Hematopoietic multipotent progenitor cell (in vitro differentiated cells): ENCODE results near the gene GLOD4. TPM values are rescaled to one million over a fixed set of nuclear protein-coding genes. Genes with fewer than 3 reads are reported as not detected.
"Not testable (repeated sequence)": the region's sequence is repeated elsewhere in the genome, so short reads cannot be mapped to it uniquely, and the experiment has no call there.

ENCODE experiments used
- DNase-seq, 3 donors: peaks; one replicate each; pipeline ENCODE4 v3.0.0-alpha.2; 2011 to 2015; ENCODE audit warnings: low read depth in 2 of 3, low spot score in 2 of 3
- total RNA-seq: library from RNA; depleted of rRNA; stranded (reverse); fragments of >200 nt; gene quantifications from one replicate; pipeline ENCODE4 v1.2.3, GENCODE V29; 2012

GLOD4 gene
- total RNA-seq, 1 donor: 20.7 TPM

DNA sequence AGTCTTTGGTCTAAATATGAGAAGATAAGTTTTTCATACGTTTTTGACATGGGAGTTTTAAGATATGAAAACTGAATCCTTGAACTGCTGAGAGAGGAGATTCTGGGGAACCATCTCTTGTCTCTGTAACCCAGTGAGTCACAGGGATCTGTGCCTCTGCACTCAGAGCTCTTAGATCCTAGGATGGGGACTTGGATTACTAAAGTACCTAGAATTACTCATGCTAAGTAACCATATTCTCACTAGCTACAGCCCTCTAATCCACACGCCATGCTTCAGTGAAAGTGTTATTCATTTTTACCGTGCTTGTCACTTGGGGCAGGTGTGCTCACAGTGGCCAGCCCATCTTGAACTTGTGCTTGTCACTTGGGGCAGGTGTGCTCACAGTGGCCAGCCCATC is 2.1 kb upstream of the GLOD4 start:
- no peak for DNase-seq

DNA sequence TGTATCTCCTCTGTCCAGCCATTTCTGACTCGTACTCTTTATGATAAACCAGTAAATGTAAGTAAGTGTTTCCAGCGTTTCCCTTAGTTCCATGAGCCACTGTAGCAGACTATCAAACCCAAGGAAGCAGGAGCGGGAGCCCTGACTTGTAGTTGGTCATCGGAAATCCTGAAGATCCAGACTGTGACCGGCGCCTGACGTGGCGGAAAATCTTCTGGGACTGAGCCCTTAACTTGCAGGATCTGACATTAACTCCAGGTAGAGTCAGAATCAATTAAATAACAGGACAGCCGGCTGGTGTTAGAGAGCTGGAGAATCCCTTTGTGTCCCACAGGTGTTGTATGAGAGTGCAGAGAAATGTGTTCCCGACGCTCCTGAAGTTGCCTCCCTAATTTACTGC is 4.0 kb downstream of the GLOD4 start:
- DNase-seq: no peak

DNA sequence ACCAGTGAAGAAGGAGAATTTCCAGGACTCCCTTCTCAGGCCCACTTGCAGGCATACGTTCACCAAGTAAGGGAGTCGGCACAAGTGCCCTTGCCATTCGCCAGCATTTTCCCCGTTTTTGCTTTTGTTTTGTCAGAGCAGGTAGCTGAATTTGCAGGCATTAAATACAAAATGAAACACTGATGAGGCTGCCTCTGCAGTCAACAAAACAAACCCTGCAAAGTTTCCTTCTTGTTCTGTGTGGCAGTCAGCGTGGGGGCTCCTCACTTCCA is 7.8 kb downstream of the GLOD4 start:
- no peak for DNase-seq

DNA sequence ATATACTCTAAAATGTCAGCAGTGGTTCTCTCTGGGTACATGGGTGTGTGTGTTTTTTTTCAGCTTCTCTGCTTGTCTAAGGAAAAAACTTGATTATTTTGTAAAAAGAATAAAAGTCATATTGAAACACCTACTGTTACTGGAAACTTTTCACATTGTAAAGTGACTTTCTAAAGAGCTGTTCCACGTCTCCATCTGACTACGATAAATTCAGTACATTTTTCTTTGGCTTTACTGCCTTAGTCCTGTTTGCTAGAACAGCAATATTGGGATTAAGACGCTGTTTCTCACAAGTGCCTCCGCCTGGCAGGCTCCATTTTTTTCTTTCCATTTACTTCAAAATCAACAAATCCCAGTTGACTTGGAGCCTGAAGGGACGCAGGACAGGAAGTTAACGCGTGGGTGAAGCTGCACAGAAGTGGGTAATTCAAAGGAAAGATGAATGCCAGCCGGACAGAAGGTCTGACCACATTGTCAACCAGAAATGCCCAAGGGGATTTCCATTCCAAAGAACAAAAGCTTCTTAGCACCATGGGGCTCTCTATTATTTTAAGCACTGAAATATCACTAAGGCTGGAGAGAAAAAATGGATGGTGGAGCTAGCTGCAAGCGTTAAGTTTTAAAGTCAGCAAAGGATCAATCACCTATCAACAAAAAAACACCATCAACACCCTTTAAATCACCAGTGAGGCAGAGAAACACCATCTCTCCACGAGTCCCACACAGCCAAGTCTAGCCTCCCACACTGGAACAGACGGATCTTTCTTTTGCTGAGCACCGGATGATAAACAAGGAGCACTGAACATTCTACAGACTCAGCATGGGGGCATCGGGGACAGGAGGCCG is 8.4 kb downstream of the GLOD4 start:
- DNase-seq: no peak

DNA sequence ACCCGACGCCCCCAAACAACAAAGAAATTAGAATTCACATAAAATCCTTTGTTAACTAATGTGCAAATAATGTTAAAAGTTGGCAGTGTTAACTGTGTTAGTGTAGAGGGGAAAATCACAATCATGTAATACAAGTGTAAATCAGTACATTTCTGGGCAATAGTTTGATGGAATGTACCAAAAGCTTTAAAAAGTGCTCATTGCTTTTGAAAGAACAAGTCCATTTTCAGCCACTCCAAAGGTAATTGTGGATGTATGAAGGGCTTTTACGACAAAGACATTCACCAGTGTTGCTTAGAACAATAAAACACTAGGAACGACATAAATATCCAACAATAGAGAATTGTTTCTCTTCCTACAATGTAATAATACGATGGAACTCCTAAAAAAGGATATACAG is 9.1 kb downstream of the GLOD4 start:
- DNase-seq: no peak

DNA sequence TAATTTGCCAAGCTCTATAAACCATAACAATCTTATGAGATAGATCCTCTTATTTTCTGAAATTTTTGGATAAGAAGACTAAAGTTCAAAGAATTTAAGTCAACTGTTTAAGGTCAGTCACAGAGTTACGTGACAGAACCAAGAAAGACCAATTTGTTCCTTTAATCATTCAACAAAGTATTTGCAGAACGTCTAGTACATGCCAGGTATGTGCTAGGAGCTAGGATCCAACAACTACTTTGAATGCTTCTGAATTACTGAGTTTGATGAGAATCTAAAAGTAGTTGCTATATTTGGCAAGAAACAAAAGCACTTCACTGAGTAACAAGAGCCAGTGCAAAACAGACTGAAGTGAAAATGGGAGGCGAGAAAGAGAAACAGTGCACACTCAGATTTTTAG is 15.0 kb downstream of the GLOD4 start:
- DNase-seq: no peak

DNA sequence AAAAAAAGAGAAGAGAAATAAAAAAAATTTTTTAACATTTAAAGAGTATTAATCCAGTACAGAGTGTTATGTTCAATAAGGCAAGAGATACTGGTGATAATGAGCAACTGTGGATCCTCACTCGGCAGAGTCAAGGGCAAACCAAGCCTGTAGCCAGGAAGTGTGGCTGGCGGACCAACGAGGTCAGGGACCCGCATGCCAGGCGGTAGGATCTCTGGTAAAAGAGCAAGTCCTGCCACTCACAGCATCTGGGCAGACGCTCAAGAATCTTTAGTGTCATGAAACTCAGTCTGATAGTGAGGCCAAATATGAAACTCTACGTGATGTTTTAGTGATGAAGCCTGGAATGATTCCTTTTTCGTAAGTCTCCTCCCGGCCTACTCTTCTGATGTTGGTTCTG is 21.7 kb downstream of the GLOD4 start:
- no peak for DNase-seq

DNA sequence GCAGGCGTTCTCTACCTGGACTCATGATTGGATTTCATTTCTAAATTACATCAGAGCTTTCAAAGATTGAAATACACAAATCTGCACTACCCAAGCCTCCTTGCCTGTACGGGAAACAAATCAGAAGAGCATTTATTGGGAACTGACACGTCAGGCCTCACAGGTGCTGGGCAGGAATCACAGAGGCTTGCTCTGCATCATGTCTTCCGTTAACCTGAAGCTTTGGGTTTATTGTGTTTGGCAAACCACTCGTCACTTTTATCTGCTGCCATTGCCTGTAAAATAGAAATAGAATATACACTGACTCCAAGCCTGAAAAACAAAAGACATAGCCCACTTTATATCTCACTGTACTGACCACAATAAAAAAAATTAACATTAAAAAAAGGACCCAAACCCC is 22.1 kb downstream of the GLOD4 start:
- no peak for DNase-seq

DNA sequence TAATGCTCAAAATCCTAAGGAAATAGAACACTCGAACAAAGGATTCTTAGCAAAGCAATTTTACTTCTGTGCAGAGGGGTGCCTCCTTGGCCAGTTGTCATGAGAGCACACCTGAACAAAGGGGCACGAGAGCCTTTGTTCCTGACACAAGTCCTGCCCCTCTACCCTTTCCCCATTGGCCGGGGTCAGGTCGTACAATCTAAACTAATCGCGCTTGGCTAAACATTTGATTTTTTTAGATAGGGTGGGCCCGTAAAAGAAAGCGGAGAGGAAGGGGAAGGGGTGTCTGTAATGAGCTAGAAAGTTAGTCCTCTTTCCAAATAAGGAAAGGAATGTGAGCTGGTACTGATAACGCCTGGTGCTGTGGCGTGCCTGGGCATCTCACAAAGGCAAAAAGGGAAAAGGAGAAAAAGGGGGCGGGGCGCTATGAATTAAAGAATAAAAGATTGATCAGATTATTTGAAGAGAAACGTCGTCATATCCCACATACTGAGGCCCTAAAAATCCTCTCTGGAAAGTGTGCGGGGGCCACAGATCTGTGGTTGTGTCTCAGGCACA is 26.0 kb downstream of the GLOD4 start:
- DNase-seq: not testable (repeated sequence)

DNA sequence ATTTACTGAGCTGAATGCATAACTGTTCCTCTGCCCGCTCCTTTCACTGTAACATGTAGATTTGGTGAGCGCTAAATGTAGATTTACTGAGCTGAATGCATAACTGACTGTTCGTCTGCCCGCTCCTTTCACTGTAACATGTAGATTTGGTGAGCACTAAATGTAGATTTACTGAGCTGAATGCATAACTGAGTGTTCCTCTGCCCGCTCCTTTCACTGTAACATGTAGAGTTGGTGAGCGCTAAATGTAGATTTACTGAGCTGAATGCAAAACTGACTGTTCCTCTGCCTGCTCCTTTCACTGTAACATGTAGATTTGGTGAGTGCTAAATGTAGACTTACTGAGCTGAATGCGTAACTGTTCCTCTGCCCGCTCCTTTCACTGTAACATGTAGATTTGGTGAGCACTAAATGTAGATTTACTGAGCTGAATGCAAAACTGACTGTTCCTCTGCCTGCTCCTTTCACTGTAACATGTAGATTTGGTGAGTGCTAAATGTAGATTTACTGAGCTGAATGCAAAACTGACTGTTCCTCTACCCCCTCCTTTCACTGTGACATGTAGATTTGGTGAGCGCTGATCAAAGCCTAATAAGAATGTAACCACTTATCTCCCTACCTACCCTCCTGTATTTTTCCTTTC is 26.6 kb downstream of the GLOD4 start:
- DNase-seq: not testable (repeated sequence)

DNA sequence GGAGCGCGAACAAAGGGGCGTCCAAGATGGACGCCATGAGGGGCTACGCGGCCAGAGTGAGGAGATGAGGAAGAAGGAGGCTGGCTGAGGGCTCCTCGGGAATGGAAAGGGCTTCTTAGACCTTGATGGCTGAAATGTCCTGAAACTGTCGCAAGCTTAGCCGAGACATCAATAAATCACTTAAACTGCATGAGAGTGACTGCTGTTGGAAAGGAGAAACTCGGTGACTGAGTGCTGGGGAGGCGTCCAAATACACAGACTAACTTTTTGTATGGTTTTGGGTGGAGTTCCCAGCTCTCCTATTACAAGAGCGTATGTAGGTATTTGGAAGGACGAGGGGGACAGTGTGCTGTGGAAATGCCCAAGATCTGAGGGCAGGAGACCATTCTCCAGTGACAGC is 28.7 kb downstream of the GLOD4 start:
- peak in 1 of 3 donors; percentile 7 for DNase-seq

DNA sequence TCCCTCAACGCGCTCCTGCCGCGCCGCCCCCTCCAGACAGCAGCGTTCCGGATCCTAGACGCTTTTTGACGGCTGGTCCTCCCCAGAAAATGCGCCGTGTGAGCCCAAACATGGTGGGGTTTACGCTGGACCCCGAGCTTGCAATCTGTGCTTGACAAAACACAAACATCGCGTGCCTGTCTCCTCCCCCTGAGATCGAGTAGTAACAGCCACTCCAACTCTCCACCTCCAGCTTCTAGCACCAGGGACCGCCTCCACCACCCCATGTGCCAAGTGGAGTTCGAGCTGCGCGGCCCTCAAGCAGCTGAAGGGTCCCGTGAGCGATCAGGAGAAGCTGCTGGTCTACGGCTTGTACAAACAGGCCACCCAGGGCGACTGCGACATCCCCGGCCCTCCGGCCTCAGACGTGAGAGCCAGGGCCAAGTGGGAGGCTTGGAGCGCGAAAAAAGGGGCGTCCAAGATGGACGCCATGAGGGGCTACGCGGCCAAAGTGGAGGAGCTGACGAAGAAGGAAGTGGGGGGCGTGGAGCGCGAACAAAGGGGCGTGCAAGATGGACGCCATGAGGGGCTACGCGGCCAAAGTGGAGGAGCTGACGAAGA is 29.4 kb downstream of the GLOD4 start:
- DNase-seq: peak in 2 of 3 donors; percentile 47 to 64

DNA sequence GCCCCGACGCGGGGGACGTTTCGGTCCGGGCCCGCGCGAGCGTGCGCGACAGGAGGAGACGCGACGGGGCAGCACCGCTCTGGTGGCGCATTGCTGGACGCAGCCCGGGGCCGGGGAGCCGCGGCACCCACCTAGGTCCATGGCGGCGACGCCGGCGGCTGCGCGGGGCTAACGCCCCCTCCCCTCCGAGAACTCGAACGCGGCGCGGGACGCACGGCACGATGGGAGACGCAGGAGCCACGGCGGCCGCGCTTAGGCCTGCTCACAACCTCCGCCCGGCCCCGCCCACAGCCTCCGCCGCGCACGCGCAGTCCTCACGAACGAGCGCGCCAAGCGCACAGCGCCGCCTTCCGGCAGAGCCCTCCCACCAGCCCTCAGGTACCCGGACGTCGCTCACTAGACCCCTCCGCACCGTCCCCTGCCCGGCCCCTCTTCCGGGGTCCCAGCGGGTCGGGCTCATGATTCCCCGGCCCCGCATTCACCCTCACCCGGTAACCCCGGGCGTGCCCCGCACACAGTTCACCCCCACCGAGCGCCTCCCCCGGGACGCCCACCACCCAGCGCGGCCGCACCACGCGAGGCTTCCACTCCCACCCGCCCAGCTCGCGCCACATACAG is 30.0 kb downstream of the GLOD4 start, which contains the start of gene GEMIN4:
Gene GEMIN4, minus strand, starts transcription at position 263 of the 618 bp plus-strand sequence. Its CDS starts 122 bp downstream, at position 141.
- peak; percentile 90 to 99 (median 93) for DNase-seq

DNA sequence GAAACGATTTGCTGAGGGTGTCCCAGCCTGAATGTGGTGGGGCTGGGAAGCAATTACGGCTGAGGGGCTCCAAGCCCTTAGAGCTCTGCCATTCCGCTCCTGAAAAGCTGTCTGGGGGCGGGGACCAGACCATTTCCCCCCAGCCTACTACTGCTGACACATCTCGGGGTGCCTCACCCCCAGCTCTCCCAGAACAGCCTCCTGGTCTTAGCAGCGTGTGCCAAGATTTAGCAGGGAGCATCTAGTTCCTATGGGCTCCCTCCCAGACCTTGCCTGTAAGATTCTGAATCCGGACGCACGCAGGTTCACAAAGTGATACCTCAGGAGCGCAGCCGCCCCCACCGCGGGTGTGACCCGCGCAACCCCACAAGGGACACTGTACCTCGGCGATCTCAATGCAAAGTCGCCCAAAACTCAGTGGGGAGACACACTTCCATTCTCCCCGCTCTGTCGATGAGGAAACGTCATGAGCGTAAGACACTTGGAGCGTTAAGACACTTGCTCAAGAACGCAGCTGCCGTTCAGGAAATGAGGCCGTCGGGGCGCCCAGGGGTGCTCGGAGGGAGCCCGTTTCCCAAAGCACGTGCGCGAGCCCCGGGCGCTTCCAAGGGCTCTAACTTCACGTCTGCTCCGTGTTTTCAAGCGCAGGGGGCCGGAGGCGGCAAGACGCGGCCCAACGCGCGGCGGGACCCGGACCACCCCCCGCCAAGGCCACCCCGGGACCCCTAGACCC is 30.6 kb downstream of the GLOD4 start:
- DNase-seq: peak; percentile 29 to 60 (median 35)

DNA sequence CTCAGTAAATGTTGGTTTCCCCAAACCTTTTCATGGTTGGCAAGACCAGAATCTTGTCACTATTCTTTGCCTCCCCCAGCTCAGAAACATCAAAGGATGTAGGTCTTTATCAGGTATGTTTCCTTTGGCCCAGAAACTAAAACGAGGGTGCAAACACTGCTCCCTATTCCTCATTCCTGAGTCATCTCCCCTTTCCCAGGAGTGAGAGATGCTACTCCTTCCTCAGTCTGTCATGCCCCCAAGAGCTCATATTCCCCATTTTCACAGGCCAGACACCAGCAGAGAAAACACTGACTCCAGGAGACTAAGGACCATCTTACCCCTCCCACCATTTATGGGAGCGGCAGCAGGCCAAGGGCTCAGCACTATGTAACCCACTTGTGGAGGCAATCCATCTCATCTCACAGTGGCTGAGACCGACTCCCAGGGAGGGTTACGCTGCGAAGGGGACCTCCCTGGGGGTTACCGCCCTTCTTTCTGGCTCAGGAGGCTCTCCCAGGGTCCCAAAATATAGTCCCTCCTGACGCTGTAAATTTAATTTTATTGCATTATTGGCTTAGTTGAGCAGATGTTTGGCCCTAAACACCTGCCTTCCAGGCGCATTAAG is 31.5 kb downstream of the GLOD4 start:
- DNase-seq: no peak

DNA sequence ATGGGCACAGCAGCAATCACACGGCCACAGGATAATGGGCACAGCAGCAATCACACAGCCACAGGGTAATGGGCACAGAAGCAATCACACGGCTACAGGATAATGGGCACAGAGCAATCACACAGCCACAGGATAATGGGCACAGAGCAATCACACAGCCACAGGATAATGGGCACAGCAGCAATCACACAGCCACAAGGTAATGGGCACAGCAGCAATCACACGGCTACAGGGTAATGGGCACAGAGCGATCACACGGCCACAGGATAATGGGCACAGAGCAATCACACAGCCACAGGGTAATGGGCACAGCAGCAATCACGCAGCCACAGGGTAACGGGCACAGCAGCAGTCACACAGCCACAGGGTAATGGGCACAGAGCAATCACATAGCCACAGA is 32.7 kb downstream of the GLOD4 start:
- not testable (repeated sequence) for DNase-seq

DNA sequence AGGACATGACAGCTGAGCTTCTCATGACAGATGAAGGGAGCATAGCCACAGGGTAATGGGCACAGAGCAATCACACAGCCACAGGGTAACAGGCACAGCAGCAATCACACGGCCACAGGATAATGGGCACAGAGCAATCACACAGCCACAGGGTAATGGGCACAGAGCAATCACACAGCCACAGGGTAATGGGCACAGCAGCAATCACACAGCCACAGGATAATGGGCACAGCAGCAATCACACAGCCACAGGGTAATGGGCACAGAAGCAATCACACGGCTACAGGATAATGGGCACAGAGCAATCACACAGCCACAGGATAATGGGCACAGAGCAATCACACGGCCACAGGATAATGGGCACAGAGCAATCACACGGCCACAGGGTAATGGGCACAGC is 33.5 kb downstream of the GLOD4 start:
- DNase-seq: not testable (repeated sequence)

DNA sequence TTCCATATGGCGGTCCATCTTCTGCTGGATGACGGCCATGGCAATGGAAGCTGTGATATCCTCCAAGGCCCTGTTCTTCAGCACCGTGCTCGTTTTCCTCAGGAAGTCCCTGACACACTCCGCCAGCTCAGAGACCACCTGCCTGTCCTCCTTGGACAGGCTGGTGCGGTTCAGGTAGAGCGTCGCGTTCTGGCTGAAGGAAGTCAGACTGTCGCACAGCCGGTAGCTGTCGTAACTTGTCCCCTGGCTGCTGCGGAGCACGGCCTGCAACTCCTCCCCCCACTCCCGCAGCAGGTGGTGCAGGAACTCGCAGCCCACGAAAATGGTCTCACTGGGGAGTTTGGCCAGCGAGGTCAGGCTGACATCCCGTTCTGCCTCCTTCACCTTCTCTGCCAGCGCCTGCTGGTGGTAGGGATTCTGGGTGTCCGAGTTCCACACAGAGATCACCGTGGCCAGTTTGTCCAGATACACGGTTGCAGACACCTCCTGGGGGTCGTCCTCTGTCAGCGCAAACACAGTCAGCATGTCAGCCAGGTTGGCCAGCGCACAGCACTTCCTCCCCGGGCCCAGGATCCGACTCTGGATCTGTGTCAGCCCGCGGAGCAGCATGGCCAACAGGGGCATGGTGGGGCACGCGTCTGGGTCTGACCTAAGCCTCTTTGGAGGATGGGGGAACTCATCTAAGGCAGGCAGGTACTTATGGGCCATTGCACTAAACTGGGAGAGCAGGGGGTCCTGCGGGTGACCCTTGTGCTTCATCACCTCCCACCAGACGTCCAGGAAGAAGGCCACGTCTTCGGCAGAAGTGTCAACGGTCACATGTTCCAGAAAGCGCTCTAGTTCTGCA is 35.1 kb downstream of the GLOD4 start:
- no peak for DNase-seq

DNA sequence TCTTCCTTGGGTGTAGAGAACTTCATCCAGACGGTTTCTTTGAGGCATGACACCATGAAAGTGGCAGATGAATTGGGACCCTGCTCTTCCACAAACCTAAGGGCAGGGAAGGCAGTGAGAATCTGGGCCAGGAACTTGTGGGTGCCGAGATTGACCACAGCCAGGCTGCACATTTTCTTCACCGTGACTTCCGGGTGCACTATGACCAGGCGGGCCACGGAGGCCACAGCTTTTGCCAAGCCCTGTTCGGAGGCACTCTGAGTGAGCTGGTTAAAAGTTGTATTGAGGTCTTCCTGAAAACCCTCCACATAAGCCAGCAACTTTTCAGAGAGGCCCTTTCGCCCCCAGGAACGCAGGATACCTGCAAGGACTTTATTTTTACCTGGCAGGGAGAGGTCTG is 35.9 kb downstream of the GLOD4 start:
- DNase-seq: no peak
